Hepatocyte (in vitro differentiated cells): Measurements from ENCODE around the gene MON2. TPM values are rescaled to one million over a fixed set of nuclear protein-coding genes. Genes with fewer than 3 reads are reported as not detected.

Experiments used
- DNase-seq: peaks from one replicate; pipeline ENCODE4 v3.0.0-alpha.2; 2016; ENCODE audit warnings: low spot score
- H2AFZ ChIP-seq: fragments of 200-600 bp; sonication (generic); 2 replicates; pipeline ENCODE4 v1.6.0; 2016; ENCODE audit warnings: antibody characterized with exemption, mild to moderate bottlenecking
- H3K27ac ChIP-seq: fragments of 200-600 bp; sonication (generic); 2 replicates; pipeline ENCODE4 v1.5.1; 2016; ENCODE audit warnings: mild to moderate bottlenecking
- H3K27me3 ChIP-seq: fragments of 200-600 bp; sonication (generic); 2 replicates; pipeline ENCODE4 v1.6.1; 2016
- H3K36me3 ChIP-seq: fragments of 200-600 bp; sonication (generic); replicated peaks from 2 replicates; pipeline ENCODE4 v1.5.1; 2016; ENCODE audit warnings: low read depth; ENCODE audit not compliant: insufficient read depth
- H3K4me1 ChIP-seq: fragments of 200-600 bp; sonication (generic); 2 replicates; pipeline ENCODE4 v1.5.1; 2016; ENCODE audit warnings: mild to moderate bottlenecking, moderate library complexity; ENCODE audit not compliant: insufficient read depth
- H3K4me2 ChIP-seq: fragments of 200-600 bp; sonication (generic); 2 replicates; pipeline ENCODE4 v1.6.0; 2016
- H3K4me3 ChIP-seq: fragments of 200-600 bp; sonication (generic); 2 replicates; pipeline ENCODE4 v1.5.1; 2016; ENCODE audit warnings: mild to moderate bottlenecking
- H3K79me2 ChIP-seq: fragments of 200-600 bp; sonication (generic); 2 replicates; pipeline ENCODE4 v1.6.0; 2017; ENCODE audit warnings: mild to moderate bottlenecking
- H3K9me2 ChIP-seq: fragments of 200-600 bp; sonication (generic); replicated peaks from 2 replicates; pipeline ENCODE4 v1.6.0; 2017; ENCODE audit warnings: mild to moderate bottlenecking; ENCODE audit not compliant: insufficient read depth
- H3K9me3 ChIP-seq: fragments of 200-600 bp; sonication (generic); 2 replicates; pipeline ENCODE4 v1.5.1; 2016; ENCODE audit warnings: low read depth, mild to moderate bottlenecking
- H4K20me1 ChIP-seq: fragments of 200-600 bp; sonication (generic); 2 replicates; pipeline ENCODE4 v1.6.0; 2016; ENCODE audit warnings: mild to moderate bottlenecking; ENCODE audit not compliant: insufficient read depth, poor library complexity, severe bottlenecking
- EZH2 ChIP-seq: fragments of 200-600 bp; sonication (generic); IDR thresholded peaks from 2 replicates; pipeline ENCODE4 v1.6.1; 2016; ENCODE audit warnings: antibody characterized with exemption, mild to moderate bottlenecking, borderline replicate concordance
- EZH2phosphoT487 ChIP-seq: fragments of 200-600 bp; sonication (generic); IDR thresholded peaks from one replicate; pipeline ENCODE4 v1.6.1; 2018; ENCODE audit warnings: antibody characterized with exemption, mild to moderate bottlenecking, low read depth, moderate library complexity; ENCODE audit not compliant: unreplicated experiment, severe bottlenecking
- WGBS: methylation state at CpG from one replicate; pipeline ENCODE4 v1.1.6; 2016; ENCODE audit warnings: low lambda C conversion rate; ENCODE audit errors: missing lambda C conversion rate; 5-methylcytosine and 5-hydroxymethylcytosine counted together
- polyA plus RNA-seq: library from polyadenylated mRNA; unstranded; fragments of >200 nt; fragmentation: Nextera tagmentation; extraction: Ambion mirVana; gene quantifications from 2 replicates; pipeline ENCODE4 v1.2.1, GENCODE V29; 2016
- total RNA-seq: library from RNA; depleted of rRNA; stranded (reverse); fragments of >200 nt; gene quantifications from 2 replicates; pipeline ENCODE4 v1.2.3, GENCODE V29; 2014
- TF ChIP-seq, protein P1 (sequence below): fragments of 200-600 bp; sonication (generic); IDR thresholded peaks from 2 replicates; pipeline ENCODE4 v1.5.1; 2016; ENCODE audit warnings: antibody characterized with exemption, mild to moderate bottlenecking; ENCODE audit not compliant: poor library complexity

MON2 gene
- total and polyA plus RNA-seq, 2 experiments from 2014 or later, result 23.7 to 60.9 TPM

DNA sequence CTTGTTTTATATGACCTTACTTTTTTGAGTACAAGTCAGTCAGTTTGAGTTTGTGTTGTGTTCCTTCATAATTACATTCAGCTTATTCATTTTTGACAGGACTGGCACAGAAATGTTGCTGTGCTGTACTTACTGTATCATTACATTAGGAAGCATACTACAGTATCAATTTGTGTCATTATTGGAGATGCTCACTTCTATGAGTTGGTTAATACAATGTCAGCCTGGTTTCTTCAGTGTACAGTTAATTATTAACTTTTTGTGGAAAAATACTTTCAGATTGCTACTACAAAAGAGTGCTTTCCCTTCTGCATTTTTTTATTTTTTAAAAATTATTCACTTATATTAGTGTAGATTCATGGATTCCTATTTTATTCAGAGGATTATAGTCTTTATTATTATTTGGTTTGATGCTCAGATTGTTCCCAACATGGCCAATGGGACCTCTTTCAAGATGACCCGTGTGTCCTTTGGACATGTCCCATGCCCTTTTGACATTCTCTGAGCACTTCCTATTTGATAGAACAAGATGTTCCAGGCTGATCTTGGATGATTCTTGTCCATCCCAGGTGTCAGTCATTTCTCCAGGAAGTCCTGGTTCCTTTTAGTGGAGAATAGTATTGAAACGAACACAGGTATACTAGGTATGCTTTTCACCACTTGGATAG is 66.6 kb downstream of the MON2 start:
- Histone ChIP-seq H3K4me2 (no peak overlapping the region), H2AFZ (no peak overlapping the region), H3K4me1 (no peaks in the 10 kb centered on the region), H4K20me1 (no peaks in the 10 kb centered on the region), H3K36me3 (no peaks in the 10 kb centered on the region), H3K27ac (peak overlapping the region; percentile 6), H3K9me2 (no peaks in the 10 kb centered on the region), H3K9me3 (no peaks in the 10 kb centered on the region), H3K4me3 (no peak overlapping the region), H3K79me2 (no peaks in the 10 kb centered on the region), H3K27me3 (no peaks in the 10 kb centered on the region)
- DNase-seq, result no peak
- TF ChIP-seq, protein P1, sequence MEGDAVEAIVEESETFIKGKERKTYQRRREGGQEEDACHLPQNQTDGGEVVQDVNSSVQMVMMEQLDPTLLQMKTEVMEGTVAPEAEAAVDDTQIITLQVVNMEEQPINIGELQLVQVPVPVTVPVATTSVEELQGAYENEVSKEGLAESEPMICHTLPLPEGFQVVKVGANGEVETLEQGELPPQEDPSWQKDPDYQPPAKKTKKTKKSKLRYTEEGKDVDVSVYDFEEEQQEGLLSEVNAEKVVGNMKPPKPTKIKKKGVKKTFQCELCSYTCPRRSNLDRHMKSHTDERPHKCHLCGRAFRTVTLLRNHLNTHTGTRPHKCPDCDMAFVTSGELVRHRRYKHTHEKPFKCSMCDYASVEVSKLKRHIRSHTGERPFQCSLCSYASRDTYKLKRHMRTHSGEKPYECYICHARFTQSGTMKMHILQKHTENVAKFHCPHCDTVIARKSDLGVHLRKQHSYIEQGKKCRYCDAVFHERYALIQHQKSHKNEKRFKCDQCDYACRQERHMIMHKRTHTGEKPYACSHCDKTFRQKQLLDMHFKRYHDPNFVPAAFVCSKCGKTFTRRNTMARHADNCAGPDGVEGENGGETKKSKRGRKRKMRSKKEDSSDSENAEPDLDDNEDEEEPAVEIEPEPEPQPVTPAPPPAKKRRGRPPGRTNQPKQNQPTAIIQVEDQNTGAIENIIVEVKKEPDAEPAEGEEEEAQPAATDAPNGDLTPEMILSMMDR, result no peak
- TF ChIP-seq EZH2 (no peak), EZH2phosphoT487 (no peak)
- 86% methylated on average over 2 of the region's 2 CpGs for WGBS

DNA sequence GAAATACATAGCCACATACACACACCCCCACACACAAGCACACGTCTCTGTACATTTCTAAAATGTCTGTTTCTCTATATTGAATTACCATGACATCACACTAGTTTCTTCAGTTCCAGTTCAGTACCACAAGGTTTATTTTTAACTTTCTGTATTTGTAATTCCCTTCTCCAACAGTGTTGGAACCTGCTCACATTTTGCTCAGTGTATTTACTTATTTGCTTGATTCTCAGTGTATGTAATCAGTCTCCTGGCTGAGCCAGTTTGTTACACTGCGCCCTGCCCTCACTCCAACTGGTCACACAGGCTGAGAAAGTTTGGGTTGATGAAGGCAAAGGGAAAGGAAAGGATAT is 67.1 kb downstream of the MON2 start:
- Histone ChIP-seq H3K4me3 (no peak overlapping the region), H4K20me1 (no peaks in the 10 kb centered on the region), H3K4me1 (no peaks in the 10 kb centered on the region), H3K27me3 (no peaks in the 10 kb centered on the region), H3K79me2 (no peaks in the 10 kb centered on the region), H3K9me2 (no peaks in the 10 kb centered on the region), H3K4me2 (no peak overlapping the region), H3K27ac (peak overlapping the region; percentile 6), H3K9me3 (no peaks in the 10 kb centered on the region), H2AFZ (no peak overlapping the region), H3K36me3 (no peaks in the 10 kb centered on the region)
- 89% methylated on average over 2 of the region's 2 CpGs for whole genome bisulfite sequencing
- no peak for DNase-seq
- TF ChIP-seq EZH2 (no peak), EZH2phosphoT487 (no peak)
- TF ChIP-seq, protein P1, result no peak

DNA sequence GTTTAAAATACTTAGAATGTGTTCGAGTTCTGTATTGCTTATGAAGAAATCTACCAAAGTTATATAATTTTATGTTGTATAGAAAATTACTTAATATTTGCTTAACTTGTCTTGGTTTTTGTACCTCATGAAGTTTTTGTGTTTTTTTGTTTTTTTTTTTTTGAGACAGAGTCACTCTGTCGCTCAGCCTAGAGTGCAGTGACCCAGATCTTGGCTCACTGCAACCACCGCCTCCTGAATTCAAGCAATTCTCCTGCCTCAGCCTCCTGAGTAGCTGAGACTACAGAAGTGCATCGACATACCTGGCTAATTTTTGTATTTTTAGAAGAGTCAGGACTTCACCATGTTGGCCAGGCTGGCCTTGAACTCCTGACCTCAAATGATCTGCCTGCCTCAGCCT is 69.9 kb downstream of the MON2 start:
- Histone ChIP-seq H3K4me3 (no peak overlapping the region), H3K4me1 (no peaks in the 10 kb centered on the region), H3K9me3 (no peaks in the 10 kb centered on the region), H2AFZ (no peak overlapping the region), H3K9me2 (no peaks in the 10 kb centered on the region), H3K36me3 (no peaks in the 10 kb centered on the region), H3K79me2 (no peaks in the 10 kb centered on the region), H3K4me2 (no peak overlapping the region), H4K20me1 (no peaks in the 10 kb centered on the region), H3K27ac (no peak overlapping the region), H3K27me3 (no peaks in the 10 kb centered on the region)
- no peak for TF ChIP-seq EZH2phosphoT487
- 79% methylated on average over 4 of the region's 4 CpGs for WGBS
- no peak for DNase-seq

DNA sequence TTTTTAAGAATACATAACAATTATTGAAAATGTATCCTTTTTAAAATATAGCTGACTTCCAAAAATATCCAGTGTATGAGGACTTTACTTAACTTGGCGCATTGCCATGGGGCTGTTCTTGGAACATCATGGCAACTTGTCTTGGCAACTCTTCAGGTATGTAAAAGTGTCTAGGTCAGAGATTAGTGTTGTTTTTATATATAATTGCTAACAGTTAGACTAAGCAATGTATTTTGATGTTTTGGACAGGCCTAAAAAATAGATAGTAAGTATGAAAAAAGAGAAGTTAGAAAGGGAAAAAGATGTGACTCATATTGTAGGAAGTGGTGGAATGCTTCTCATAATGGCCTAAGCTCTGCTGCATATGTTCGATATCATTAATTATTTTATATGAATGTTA is 70.9 kb downstream of the MON2 start:
- Histone ChIP-seq H2AFZ (no peak overlapping the region), H3K4me1 (no peaks in the 10 kb centered on the region), H4K20me1 (no peaks in the 10 kb centered on the region), H3K4me2 (no peak overlapping the region), H3K4me3 (no peak overlapping the region), H3K79me2 (no peaks in the 10 kb centered on the region), H3K9me2 (no peaks in the 10 kb centered on the region), H3K36me3 (no peaks in the 10 kb centered on the region), H3K27ac (no peak overlapping the region), H3K9me3 (no peaks in the 10 kb centered on the region), H3K27me3 (no peaks in the 10 kb centered on the region)
- 100% methylated on average over 2 of the region's 2 CpGs for WGBS
- peak; percentile 12 for DNase-seq
- TF ChIP-seq, protein P1, result no peak
- TF ChIP-seq EZH2phosphoT487 (no peak), EZH2 (no peak)
